ENCODE data around the gene DCAF11. TPM values are rescaled to one million over a fixed set of nuclear protein-coding genes. Genes with fewer than 3 reads are reported as not detected.

DCAF11 gene
- total RNA-seq, 4 donors from 2014 or later: 55.4 to 114 (median 79.3) TPM

- TF ChIP-seq CTCF (IDR thresholded peaks at IDR 0.05) (no peak), POLR2A (IDR thresholded peaks at IDR 0.05) (no peak)
- Histone ChIP-seq H3K9me3 (no peaks in the 10 kb centered on the region), H3K4me3 (no peak overlapping the region), H3K27me3 (no peaks in the 10 kb centered on the region), H3K36me3 (no peaks in the 10 kb centered on the region), H3K27ac (no peak overlapping the region), H3K4me1 (peaks cover 0 to 21% (median 10%) of the 10 kb centered on the region in 3 donors)
- WGBS, 2 donors: 78 to 89% methylated on average over 1 of the region's 5 CpGs
- no peak for DNase-seq
- intact Hi-C loops (cut with DNase I): no loop called here
These were observed 32.0 kb upstream of the DCAF11 start for GRCh38 chr14:24082411-24083080.

GRCh38 chr14:24083462-24083861, 31.1 kb upstream of the DCAF11 start:
- H3K4me3 ChIP-seq: no peak overlapping the region
- intact Hi-C loops (cut with DNase I): no loop called here
- H3K27me3 ChIP-seq: no peaks in the 10 kb centered on the region
- no peaks in the 10 kb centered on the region for H3K36me3 ChIP-seq
- H3K27ac ChIP-seq: no peak overlapping the region
- no peaks in the 10 kb centered on the region for H3K9me3 ChIP-seq
- DNase-seq: no peak
- WGBS, 2 donors: 78 to 90% methylated on average over 3 of the region's 3 CpGs
- no peak for TF ChIP-seq CTCF (IDR thresholded peaks at IDR 0.05)
- H3K4me1 ChIP-seq: peaks cover 0 to 21% (median 10%) of the 10 kb centered on the region in 3 donors

GRCh38 chr14:24084440-24084839, 30.1 kb upstream of the DCAF11 start:
- intact Hi-C loops (cut with DNase I): no loop called here
- no peak for TF ChIP-seq POLR2A (IDR thresholded peaks at IDR 0.05)
- TF ChIP-seq CTCF (IDR thresholded peaks at IDR 0.05): no peak
- H3K4me1 ChIP-seq: peaks cover 0 to 21% (median 10%) of the 10 kb centered on the region in 3 donors
- WGBS, 2 donors: 89 to 91% methylated on average over 2 of the region's 2 CpGs
- H3K4me3 ChIP-seq: no peak overlapping the region
- no peaks in the 10 kb centered on the region for H3K27me3 ChIP-seq
- H3K36me3 ChIP-seq: no peaks in the 10 kb centered on the region
- DNase-seq: no peak
- no peak overlapping the region for H3K27ac ChIP-seq
- no peaks in the 10 kb centered on the region for H3K9me3 ChIP-seq

GRCh38 chr14:24085215-24085614, 29.4 kb upstream of the DCAF11 start:
- peaks cover 0 to 18% (median 10%) of the 10 kb centered on the region in 3 donors for H3K4me1 ChIP-seq
- intact Hi-C loops (cut with DNase I): no loop called here
- no peaks in the 10 kb centered on the region for H3K27me3 ChIP-seq
- no peak overlapping the region for H3K4me3 ChIP-seq
- 94 to 95% methylated on average over 3 of the region's 3 CpGs for WGBS, 2 donors
- no peak overlapping the region for H3K27ac ChIP-seq
- DNase-seq: no peak
- TF ChIP-seq POLR2A (IDR thresholded peaks at IDR 0.05): no peak
- no peak for TF ChIP-seq CTCF (IDR thresholded peaks at IDR 0.05)
- H3K36me3 ChIP-seq: no peaks in the 10 kb centered on the region
- H3K9me3 ChIP-seq: no peaks in the 10 kb centered on the region

GRCh38 chr14:24086193-24086955, 28.2 kb upstream of the DCAF11 start:
- TF ChIP-seq CTCF (IDR thresholded peaks at IDR 0.05) (no peak), POLR2A (IDR thresholded peaks at IDR 0.05) (no peak)
- Histone ChIP-seq H3K9me3 (no peaks in the 10 kb centered on the region), H3K4me3 (no peak overlapping the region), H3K27me3 (no peaks in the 10 kb centered on the region), H3K36me3 (no peaks in the 10 kb centered on the region), H3K27ac (no peak overlapping the region), H3K4me1 (peaks cover 0 to 7% (median 4%) of the 10 kb centered on the region in 3 donors)
- WGBS, 2 donors: 50 to 85% methylated on average over 1 to 3 of the region's 3 CpGs
- intact Hi-C loops (cut with DNase I): no loop called here
- DNase-seq: no peak

Measured in esophagus squamous epithelium (tissue), 5 donors.